NCI-H1048 (cell line): Measurements from ENCODE around the gene KLRC3.
"Not testable (repeated sequence)": the region's sequence is repeated elsewhere in the genome, so short reads cannot be mapped to it uniquely, and the experiment has no call there.

Experiments
- DNase-seq: peaks from one replicate; lab custom pipeline; 2025; lab: John Stamatoyannopoulos, UW

The KLRC3 gene

GRCh38 chr12:10400829-10401228, 19.6 kb downstream of the KLRC3 start:
- DNase-seq = no peak

- no peak for DNase-seq
Measured at GRCh38 chr12:10398168-10398567, 22.2 kb downstream of the KLRC3 start.

DNA sequence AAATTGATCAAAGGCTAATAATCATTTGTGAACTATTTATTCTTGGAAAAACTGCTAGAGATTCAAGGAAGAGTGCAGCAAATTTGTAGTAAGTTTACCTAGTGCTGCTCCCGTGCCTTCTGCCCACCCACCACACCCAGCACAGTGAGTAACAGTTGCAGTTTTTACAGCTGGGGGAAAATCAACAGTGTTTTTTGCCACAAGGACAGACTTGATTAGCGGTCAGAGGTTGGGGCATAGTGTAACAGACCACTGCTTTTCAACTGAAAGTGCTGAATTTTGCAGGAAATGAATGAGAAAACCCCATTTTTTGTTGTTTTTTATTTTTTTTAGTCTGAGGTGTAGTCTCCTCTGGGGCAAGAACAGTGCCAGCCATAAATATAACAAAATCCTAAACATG, 23.1 kb downstream of the KLRC3 start:
- no peak for DNase-seq

DNA sequence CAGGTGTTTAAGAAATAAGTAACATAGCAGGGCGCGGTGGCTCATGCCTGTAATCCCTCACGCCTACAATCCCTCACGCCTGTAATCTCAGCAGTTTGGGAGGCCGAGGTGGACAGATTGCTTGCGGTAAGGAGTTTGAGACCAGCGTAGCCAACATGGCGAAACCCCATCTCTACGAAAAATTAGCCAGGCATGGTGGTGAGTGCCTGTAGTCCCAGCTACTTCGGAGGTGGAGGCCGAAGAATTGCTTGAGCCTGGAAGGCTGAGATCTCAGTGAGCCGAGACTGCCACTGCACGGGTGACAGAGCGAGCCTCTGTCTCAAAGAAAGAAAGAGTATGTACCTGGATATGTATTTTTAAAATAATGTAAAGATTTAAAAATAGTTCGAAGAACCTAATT, 24.2 kb downstream of the KLRC3 start:
- DNase-seq = not testable (repeated sequence)

GRCh38 chr12:10395390-10395998, 24.9 kb downstream of the KLRC3 start:
- DNase-seq = no peak

DNA sequence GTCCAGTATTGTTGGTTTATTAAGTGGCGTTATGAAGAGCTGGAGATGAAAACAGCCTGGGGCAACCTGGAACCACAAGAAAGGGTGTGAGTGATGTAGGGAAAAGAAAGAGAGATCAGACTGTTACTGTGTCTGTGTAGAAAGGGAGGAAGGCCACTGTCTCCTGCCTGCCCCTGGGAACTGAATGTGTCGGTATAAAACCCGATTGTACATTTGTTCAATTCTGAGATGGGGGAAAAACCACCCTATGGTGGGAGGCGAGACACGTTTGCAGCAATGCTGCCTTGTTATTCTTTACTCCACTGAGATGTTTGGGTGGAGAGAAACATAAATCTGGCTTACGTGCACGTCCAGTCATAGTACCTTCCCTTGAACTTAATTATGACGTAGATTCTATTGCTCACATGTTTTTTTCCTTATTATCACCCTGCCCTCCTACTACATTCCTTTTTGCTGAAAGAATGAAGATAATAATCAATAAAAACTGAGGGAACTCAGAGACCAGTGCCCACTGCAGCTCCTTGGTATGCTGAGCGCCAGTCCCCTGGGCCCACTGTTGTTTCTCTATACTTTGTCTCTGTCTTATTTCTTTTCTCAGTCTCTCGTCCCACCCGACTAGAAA, 25.8 kb downstream of the KLRC3 start:
- DNase-seq = not testable (repeated sequence)

- DNase-seq = no peak
Measured at GRCh38 chr12:10393291-10393690, 27.1 kb downstream of the KLRC3 start.

DNA sequence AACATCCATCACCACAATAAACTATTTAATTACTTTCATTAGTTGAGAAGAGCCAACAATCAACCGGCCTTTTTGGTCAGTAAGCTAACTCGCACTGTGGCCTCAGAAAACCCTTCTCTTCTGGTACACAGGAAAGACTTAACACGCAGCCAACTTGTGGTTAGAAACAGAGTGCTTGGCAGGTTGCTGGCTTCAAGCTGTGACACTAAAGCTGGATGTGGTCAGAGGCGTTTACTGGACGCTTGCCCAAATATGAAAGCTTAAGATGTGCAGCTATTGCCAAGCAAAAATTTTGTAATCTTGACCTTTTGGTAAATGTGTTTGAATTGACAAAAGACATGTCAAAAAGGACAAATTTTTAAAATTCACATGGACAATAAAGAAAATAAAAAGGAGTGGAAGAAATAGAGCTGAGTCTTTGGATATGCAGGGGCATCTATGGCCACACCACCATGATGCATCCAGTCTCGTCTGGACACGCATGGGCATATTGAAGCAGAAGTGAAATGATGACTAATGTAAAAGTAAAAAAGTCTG, 27.9 kb downstream of the KLRC3 start:
- no peak for DNase-seq

DNA sequence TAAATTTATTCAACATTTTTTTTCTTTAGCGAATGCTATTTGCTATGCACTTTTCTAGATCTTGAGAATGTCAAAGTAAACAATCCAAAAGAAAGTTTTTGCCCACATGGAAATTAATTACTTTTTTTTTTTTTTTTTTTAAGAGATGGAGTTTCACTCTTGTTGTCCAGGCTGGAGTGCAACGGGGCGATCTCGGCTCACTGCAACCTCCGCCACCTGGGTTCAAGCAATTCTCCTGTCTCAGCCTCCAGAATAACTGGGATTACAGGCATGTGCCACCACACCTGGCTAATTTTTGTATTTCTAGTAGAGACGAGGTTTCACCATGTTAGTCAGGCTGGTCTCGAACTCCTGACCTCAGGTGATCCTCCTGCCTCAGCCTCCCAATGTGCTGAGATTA, 29.4 kb downstream of the KLRC3 start:
- DNase-seq = not testable (repeated sequence)

GRCh38 chr12:10389904-10390303, 30.5 kb downstream of the KLRC3 start, which contains the start of gene KLRK1:
TSS of gene KLRK1 (minus strand) at chr12:10390041. CDS start at chr12:10388810, 1,231 bp downstream.
- DNase-seq = no peak

DNA sequence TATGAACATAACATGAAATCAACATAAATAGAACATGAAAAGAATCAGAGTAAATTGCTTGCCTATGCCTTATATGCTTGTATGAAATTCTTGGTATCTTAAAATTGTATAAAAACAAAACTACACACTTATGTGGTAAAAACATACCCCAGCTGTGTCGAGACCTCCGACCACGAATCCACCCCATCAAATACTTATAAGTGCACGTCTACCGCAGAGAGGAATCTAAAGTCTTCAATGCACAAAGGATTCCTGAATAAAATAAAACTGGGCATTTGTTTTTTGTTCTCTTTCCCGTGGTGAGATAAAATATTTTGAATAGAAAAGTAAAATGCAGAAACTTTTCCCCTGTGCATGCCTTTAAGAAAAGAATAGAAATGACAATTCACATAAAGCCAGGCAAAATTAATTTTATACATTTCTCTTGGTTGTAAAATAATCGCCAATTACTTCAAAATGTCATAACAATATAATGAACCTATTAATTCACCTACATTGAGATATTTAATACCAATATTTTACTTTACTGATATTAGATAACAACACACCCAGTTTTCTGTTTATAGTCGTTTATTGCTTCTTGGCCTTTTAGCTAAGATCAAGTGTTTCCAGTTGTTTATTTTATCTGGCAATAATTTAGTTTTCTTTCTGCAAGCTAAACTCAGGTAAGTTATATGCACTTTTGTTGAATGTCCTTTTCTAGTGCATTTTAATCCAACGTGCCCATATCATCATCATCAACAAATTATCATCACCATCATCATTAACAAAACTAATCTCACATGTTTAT, 31.6 kb downstream of the KLRC3 start:
- DNase-seq = no peak

GRCh38 chr12:10387498-10387897, 32.9 kb downstream of the KLRC3 start:
- not testable (repeated sequence) for DNase-seq

- DNase-seq = no peak
Measured at GRCh38 chr12:10386857-10387256, 33.5 kb downstream of the KLRC3 start.

GRCh38 chr12:10385166-10385613, 35.2 kb downstream of the KLRC3 start:
- no peak for DNase-seq

DNA sequence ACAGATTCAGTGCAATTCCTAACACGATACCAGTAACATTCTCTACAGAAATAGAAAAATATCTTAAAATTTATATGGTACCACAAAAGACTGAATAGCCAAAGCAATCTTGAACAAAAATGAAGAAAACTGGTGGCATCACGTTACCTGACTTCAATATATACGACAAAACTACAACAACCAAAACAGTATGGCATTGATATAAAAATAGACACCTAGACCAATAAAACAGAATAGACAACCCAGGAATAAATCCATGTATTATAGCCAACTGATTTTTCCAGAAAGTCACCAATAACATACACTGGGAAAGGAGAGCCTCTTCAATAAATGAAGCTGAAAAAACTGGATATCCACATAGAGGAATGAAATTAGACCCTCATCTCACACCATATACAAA, 36.2 kb downstream of the KLRC3 start:
- DNase-seq = no peak

GRCh38 chr12:10381928-10382628, 38.3 kb downstream of the KLRC3 start:
- no peak for DNase-seq

DNA sequence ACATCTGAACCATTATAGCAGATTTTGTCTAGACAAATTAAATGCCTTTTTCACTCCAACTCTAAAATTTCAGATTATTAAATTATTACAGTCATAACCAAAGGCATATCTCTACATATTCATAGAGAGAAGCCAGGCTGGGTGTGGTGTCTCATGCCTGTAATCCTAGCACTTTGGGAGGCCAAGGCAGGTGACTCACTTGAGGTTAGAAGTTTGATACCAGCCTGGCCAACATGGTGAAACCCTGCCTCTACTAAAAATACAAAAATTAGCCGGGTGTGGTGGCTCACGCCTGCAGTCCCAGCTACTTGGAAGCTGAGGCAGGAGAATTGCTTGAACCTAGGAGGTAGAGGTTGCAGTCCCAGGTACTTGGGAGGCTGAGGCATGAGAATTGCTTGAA, 41.7 kb downstream of the KLRC3 start:
- DNase-seq = not testable (repeated sequence)

- no peak for DNase-seq
Measured at GRCh38 chr12:10374624-10375018, 45.8 kb downstream of the KLRC3 start.

GRCh38 chr12:10372559-10372958, 47.8 kb downstream of the KLRC3 start:
- no peak for DNase-seq

- not testable (repeated sequence) for DNase-seq
Measured at GRCh38 chr12:10371893-10372535, 48.4 kb downstream of the KLRC3 start.

DNA sequence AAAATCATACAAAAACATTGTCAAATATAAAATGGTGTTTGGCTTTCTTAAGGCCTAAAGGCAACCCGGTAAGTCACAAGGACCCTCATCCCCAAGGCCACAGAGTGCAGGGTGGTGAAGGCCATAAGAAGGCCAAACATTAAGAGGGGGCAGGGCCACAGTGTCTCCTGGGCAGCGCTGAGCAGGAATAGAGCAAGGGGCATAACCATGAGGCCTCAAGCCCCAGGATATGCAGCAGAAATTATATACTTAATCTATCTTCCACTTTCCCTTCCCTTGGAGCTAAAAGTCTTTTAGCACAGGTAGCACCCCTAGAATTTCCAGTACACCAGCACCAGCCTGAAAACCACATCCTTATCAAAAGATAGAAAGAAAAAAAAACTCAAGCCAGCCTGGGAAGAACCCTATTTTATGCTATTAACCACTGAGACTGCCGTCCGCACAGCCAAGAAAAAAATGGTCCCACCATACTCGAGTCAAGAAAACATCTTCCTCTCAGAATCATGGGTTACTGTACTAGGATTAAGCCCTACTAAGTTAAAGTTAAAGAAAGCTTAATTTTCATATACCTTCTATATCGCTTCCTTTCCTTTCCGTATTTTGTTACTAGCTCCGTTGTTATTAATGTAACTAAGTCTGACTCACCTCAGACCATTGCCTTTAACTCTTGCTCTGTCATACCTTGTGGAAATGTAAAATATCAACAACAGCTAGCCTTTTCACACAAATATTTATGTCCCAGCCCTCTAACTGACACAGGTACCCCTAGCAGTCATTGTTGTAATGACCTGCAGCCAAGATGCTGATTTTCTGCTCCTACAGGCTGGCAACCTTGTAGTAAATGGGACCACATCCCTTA, 50.6 kb downstream of the KLRC3 start:
- DNase-seq = no peak
